Measurements from ENCODE around the gene KIF26B.

Gene KIF26B

GRCh38 chr1:245180496-245181157, 25.8 kb downstream of the KIF26B start:
- H3K9ac ChIP-seq (ENCODE audit: low read length) = no peak overlapping the region

GRCh38 chr1:245181158-245181517, 26.4 kb downstream of the KIF26B start:
- Histone ChIP-seq H3K36me3 (ENCODE audit: control insufficient read depth, insufficient read depth, low read length) (no peaks in the 10 kb centered on the region), H3K4me3 (ENCODE audit: low read length) (no peak overlapping the region), H3K9me3 (ENCODE audit: control insufficient read depth, low read length) (no peaks in the 10 kb centered on the region), H3K9ac (ENCODE audit: low read length) (no peak overlapping the region), H3K27me3 (ENCODE audit: control insufficient read depth, insufficient read depth, low read length) (no peaks in the 10 kb centered on the region), H3K4me1 (ENCODE audit: control insufficient read depth, insufficient read depth, low read length) (peaks cover 15% of the 10 kb centered on the region)

More at GRCh38 chr1:245180496-245181157, 25.8 kb downstream of the KIF26B start:
- H3K27me3 ChIP-seq (ENCODE audit: control insufficient read depth, insufficient read depth, low read length) = no peaks in the 10 kb centered on the region
- no peak overlapping the region for H3K4me3 ChIP-seq (ENCODE audit: low read length)
- peaks cover 15% of the 10 kb centered on the region for H3K4me1 ChIP-seq (ENCODE audit: control insufficient read depth, insufficient read depth, low read length)
- no peaks in the 10 kb centered on the region for H3K9me3 ChIP-seq (ENCODE audit: control insufficient read depth, low read length)
- H3K36me3 ChIP-seq (ENCODE audit: control insufficient read depth, insufficient read depth, low read length) = no peaks in the 10 kb centered on the region

- no peaks in the 10 kb centered on the region for H3K36me3 ChIP-seq (ENCODE audit: control insufficient read depth, insufficient read depth, low read length)
- H3K4me3 ChIP-seq (ENCODE audit: low read length) = no peak overlapping the region
- H3K27me3 ChIP-seq (ENCODE audit: control insufficient read depth, insufficient read depth, low read length) = no peaks in the 10 kb centered on the region
- no peak overlapping the region for H3K9ac ChIP-seq (ENCODE audit: low read length)
- no peaks in the 10 kb centered on the region for H3K9me3 ChIP-seq (ENCODE audit: control insufficient read depth, low read length)
- H3K4me1 ChIP-seq (ENCODE audit: control insufficient read depth, insufficient read depth, low read length) = peaks cover 7% of the 10 kb centered on the region
These were observed 27.2 kb downstream of the KIF26B start for GRCh38 chr1:245182028-245182427.

- Histone ChIP-seq H3K9me3 (ENCODE audit: control insufficient read depth, low read length) (no peaks in the 10 kb centered on the region), H3K9ac (ENCODE audit: low read length) (no peak overlapping the region), H3K36me3 (ENCODE audit: control insufficient read depth, insufficient read depth, low read length) (no peaks in the 10 kb centered on the region), H3K4me3 (ENCODE audit: low read length) (no peak overlapping the region), H3K4me1 (ENCODE audit: control insufficient read depth, insufficient read depth, low read length) (no peaks in the 10 kb centered on the region), H3K27me3 (ENCODE audit: control insufficient read depth, insufficient read depth, low read length) (no peaks in the 10 kb centered on the region)
These were observed 28.6 kb downstream of the KIF26B start for GRCh38 chr1:245183429-245183828.

GRCh38 chr1:245184779-245185178, 30.0 kb downstream of the KIF26B start:
- Histone ChIP-seq H3K9me3 (ENCODE audit: control insufficient read depth, low read length) (no peaks in the 10 kb centered on the region), H3K27me3 (ENCODE audit: control insufficient read depth, insufficient read depth, low read length) (no peaks in the 10 kb centered on the region), H3K9ac (ENCODE audit: low read length) (no peak overlapping the region), H3K36me3 (ENCODE audit: control insufficient read depth, insufficient read depth, low read length) (no peaks in the 10 kb centered on the region), H3K4me3 (ENCODE audit: low read length) (no peak overlapping the region), H3K4me1 (ENCODE audit: control insufficient read depth, insufficient read depth, low read length) (no peaks in the 10 kb centered on the region)

- Histone ChIP-seq H3K4me1 (ENCODE audit: control insufficient read depth, insufficient read depth, low read length) (no peaks in the 10 kb centered on the region), H3K27me3 (ENCODE audit: control insufficient read depth, insufficient read depth, low read length) (no peaks in the 10 kb centered on the region), H3K9ac (ENCODE audit: low read length) (no peak overlapping the region), H3K9me3 (ENCODE audit: control insufficient read depth, low read length) (no peaks in the 10 kb centered on the region), H3K36me3 (ENCODE audit: control insufficient read depth, insufficient read depth, low read length) (no peaks in the 10 kb centered on the region), H3K4me3 (ENCODE audit: low read length) (no peak overlapping the region)
These were observed 33.6 kb downstream of the KIF26B start for GRCh38 chr1:245188403-245188802.

- no peak overlapping the region for H3K4me3 ChIP-seq (ENCODE audit: low read length)
- H3K9ac ChIP-seq (ENCODE audit: low read length) = no peak overlapping the region
- H3K4me1 ChIP-seq (ENCODE audit: control insufficient read depth, insufficient read depth, low read length) = no peaks in the 10 kb centered on the region
- H3K36me3 ChIP-seq (ENCODE audit: control insufficient read depth, insufficient read depth, low read length) = no peaks in the 10 kb centered on the region
- no peaks in the 10 kb centered on the region for H3K27me3 ChIP-seq (ENCODE audit: control insufficient read depth, insufficient read depth, low read length)
- H3K9me3 ChIP-seq (ENCODE audit: control insufficient read depth, low read length) = no peaks in the 10 kb centered on the region
These were observed 40.6 kb downstream of the KIF26B start for GRCh38 chr1:245195398-245195797.

- Histone ChIP-seq H3K4me1 (ENCODE audit: control insufficient read depth, insufficient read depth, low read length) (no peaks in the 10 kb centered on the region), H3K9ac (ENCODE audit: low read length) (no peak overlapping the region), H3K27me3 (ENCODE audit: control insufficient read depth, insufficient read depth, low read length) (no peaks in the 10 kb centered on the region), H3K9me3 (ENCODE audit: control insufficient read depth, low read length) (no peaks in the 10 kb centered on the region), H3K36me3 (ENCODE audit: control insufficient read depth, insufficient read depth, low read length) (no peaks in the 10 kb centered on the region), H3K4me3 (ENCODE audit: low read length) (no peak overlapping the region)
These were observed 42.3 kb downstream of the KIF26B start for GRCh38 chr1:245197121-245197520.

- Histone ChIP-seq H3K9ac (ENCODE audit: low read length) (no peak overlapping the region), H3K9me3 (ENCODE audit: control insufficient read depth, low read length) (no peaks in the 10 kb centered on the region), H3K4me1 (ENCODE audit: control insufficient read depth, insufficient read depth, low read length) (no peaks in the 10 kb centered on the region), H3K27me3 (ENCODE audit: control insufficient read depth, insufficient read depth, low read length) (no peaks in the 10 kb centered on the region), H3K4me3 (ENCODE audit: low read length) (no peak overlapping the region), H3K36me3 (ENCODE audit: control insufficient read depth, insufficient read depth, low read length) (no peaks in the 10 kb centered on the region)
These were observed 43.2 kb downstream of the KIF26B start for GRCh38 chr1:245197911-245198379.

- Histone ChIP-seq H3K4me3 (ENCODE audit: low read length) (no peak overlapping the region), H3K9me3 (ENCODE audit: control insufficient read depth, low read length) (no peaks in the 10 kb centered on the region), H3K4me1 (ENCODE audit: control insufficient read depth, insufficient read depth, low read length) (no peaks in the 10 kb centered on the region), H3K36me3 (ENCODE audit: control insufficient read depth, insufficient read depth, low read length) (no peaks in the 10 kb centered on the region), H3K9ac (ENCODE audit: low read length) (no peak overlapping the region), H3K27me3 (ENCODE audit: control insufficient read depth, insufficient read depth, low read length) (no peaks in the 10 kb centered on the region)
These were observed 44.1 kb downstream of the KIF26B start for GRCh38 chr1:245198748-245199516.

GRCh38 chr1:245200146-245200545, 45.4 kb downstream of the KIF26B start:
- Histone ChIP-seq H3K4me1 (ENCODE audit: control insufficient read depth, insufficient read depth, low read length) (no peaks in the 10 kb centered on the region), H3K27me3 (ENCODE audit: control insufficient read depth, insufficient read depth, low read length) (no peaks in the 10 kb centered on the region), H3K36me3 (ENCODE audit: control insufficient read depth, insufficient read depth, low read length) (no peaks in the 10 kb centered on the region), H3K9me3 (ENCODE audit: control insufficient read depth, low read length) (no peaks in the 10 kb centered on the region), H3K4me3 (ENCODE audit: low read length) (no peak overlapping the region), H3K9ac (ENCODE audit: low read length) (no peak overlapping the region)

GRCh38 chr1:245201201-245201600, 46.4 kb downstream of the KIF26B start:
- no peak overlapping the region for H3K9ac ChIP-seq (ENCODE audit: low read length)
- H3K36me3 ChIP-seq (ENCODE audit: control insufficient read depth, insufficient read depth, low read length) = no peaks in the 10 kb centered on the region
- H3K4me3 ChIP-seq (ENCODE audit: low read length) = no peak overlapping the region
- no peaks in the 10 kb centered on the region for H3K4me1 ChIP-seq (ENCODE audit: control insufficient read depth, insufficient read depth, low read length)
- no peaks in the 10 kb centered on the region for H3K27me3 ChIP-seq (ENCODE audit: control insufficient read depth, insufficient read depth, low read length)
- H3K9me3 ChIP-seq (ENCODE audit: control insufficient read depth, low read length) = no peaks in the 10 kb centered on the region
